Smooth muscle cell (in vitro differentiated cells): ENCODE data around the gene CFAP20. TPM values are rescaled to one million over a fixed set of nuclear protein-coding genes. Genes with fewer than 3 reads are reported as not detected.

Experiments used
- DNase-seq: peaks from one replicate; lab custom pipeline; 2025; ENCODE audit not compliant: unreplicated experiment; lab: John Stamatoyannopoulos, UW
- H2AFZ ChIP-seq: fragments of 200-600 bp; sonication (generic); 2 replicates; pipeline ENCODE4 v1.6.0; 2016; ENCODE audit warnings: antibody characterized with exemption, low read depth, mild to moderate bottlenecking
- H3F3A ChIP-seq: fragments of 200-600 bp; sonication (generic); 2 replicates; pipeline ENCODE4 v1.6.0; 2017; ENCODE audit warnings: antibody characterized with exemption, low read depth
- H3K27ac ChIP-seq: fragments of 200-600 bp; sonication (generic); 2 replicates; pipeline ENCODE4 v1.5.1; 2016; ENCODE audit warnings: low read depth, mild to moderate bottlenecking
- H3K27me3 ChIP-seq: fragments of 200-600 bp; sonication (generic); 2 replicates; pipeline ENCODE4 v1.6.1; 2016; ENCODE audit warnings: low read depth, mild to moderate bottlenecking
- H3K36me3 ChIP-seq: fragments of 200-600 bp; sonication (generic); 2 replicates; pipeline ENCODE4 v1.5.1; 2016; ENCODE audit warnings: low read depth
- H3K4me1 ChIP-seq: fragments of 200-600 bp; sonication (generic); 2 replicates; pipeline ENCODE4 v1.5.1; 2016; ENCODE audit warnings: low read depth
- H3K4me2 ChIP-seq: fragments of 200-600 bp; sonication (generic); 2 replicates; pipeline ENCODE4 v1.6.0; 2016; ENCODE audit warnings: mild to moderate bottlenecking
- H3K4me3 ChIP-seq: fragments of 200-600 bp; sonication (generic); 2 replicates; pipeline ENCODE4 v1.5.1; 2016; ENCODE audit warnings: mild to moderate bottlenecking
- H3K79me2 ChIP-seq: fragments of 200-600 bp; sonication (generic); 2 replicates; pipeline ENCODE4 v1.6.0; 2016; ENCODE audit warnings: low read depth, mild to moderate bottlenecking
- H3K9ac ChIP-seq: fragments of 200-600 bp; sonication (generic); 2 replicates; pipeline ENCODE4 v1.6.0; 2016; ENCODE audit warnings: low read depth
- H3K9me3 ChIP-seq: fragments of 200-600 bp; sonication (generic); replicated peaks from 2 replicates; pipeline ENCODE4 v1.5.1; 2016; ENCODE audit warnings: low read depth
- H4K20me1 ChIP-seq: fragments of 200-600 bp; sonication (generic); 2 replicates; pipeline ENCODE4 v1.6.0; 2016; ENCODE audit warnings: low read depth
- WGBS: methylation state at CpG from one replicate; pipeline ENCODE4 v1.1.7; 2016; ENCODE audit warnings: low lambda C conversion rate; 5-methylcytosine and 5-hydroxymethylcytosine counted together
- polyA plus RNA-seq: library from polyadenylated mRNA; unstranded; fragments of >200 nt; fragmentation: Nextera tagmentation; extraction: Ambion mirVana; gene quantifications from 2 replicates; pipeline ENCODE4 v1.2.1, GENCODE V29; 2016
- small RNA-seq: library from RNA; depleted of rRNA; stranded (forward); fragments of <200 nt; gene quantifications from one replicate; pipeline ENCODE3, GENCODE V24; 2014
- total RNA-seq: library from RNA; depleted of rRNA; stranded (reverse); fragments of >200 nt; gene quantifications from 2 replicates; pipeline ENCODE4 v1.2.3, GENCODE V29; 2014
- TF ChIP-seq, protein P1 (sequence below): fragments of 200-600 bp; sonication (generic); IDR thresholded peaks from 2 replicates; pipeline ENCODE4 v1.5.1; 2017; ENCODE audit warnings: borderline replicate concordance, mild to moderate bottlenecking, antibody characterized with exemption; ENCODE audit not compliant: insufficient read depth, poor library complexity, severe bottlenecking

CFAP20 gene
- total and polyA plus RNA-seq, 2 experiments from 2014 or later, result 55.1 to 96.1 TPM

DNA sequence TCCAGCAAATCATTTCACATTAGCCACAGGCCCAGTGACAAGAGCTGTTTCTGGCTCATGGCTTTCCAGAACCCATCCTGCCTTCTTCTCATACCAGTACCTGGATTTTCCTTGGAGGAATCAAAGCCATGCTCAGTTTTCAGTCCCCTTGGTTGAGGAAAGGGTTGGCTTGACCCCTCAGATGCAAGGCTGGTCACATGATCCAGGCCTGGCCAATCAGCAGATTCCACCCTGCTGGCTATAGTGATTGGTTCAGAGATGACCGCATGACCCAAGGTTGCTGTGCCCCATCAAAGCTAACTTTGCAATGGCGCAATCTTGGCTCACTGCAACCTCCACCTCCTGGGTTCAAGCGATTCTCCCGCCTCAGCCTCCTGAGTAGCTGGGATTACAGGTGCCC lies 58.6 kb downstream of the CFAP20 start:
- no peak overlapping the region for H3K9ac ChIP-seq
- TF ChIP-seq, protein P1, sequence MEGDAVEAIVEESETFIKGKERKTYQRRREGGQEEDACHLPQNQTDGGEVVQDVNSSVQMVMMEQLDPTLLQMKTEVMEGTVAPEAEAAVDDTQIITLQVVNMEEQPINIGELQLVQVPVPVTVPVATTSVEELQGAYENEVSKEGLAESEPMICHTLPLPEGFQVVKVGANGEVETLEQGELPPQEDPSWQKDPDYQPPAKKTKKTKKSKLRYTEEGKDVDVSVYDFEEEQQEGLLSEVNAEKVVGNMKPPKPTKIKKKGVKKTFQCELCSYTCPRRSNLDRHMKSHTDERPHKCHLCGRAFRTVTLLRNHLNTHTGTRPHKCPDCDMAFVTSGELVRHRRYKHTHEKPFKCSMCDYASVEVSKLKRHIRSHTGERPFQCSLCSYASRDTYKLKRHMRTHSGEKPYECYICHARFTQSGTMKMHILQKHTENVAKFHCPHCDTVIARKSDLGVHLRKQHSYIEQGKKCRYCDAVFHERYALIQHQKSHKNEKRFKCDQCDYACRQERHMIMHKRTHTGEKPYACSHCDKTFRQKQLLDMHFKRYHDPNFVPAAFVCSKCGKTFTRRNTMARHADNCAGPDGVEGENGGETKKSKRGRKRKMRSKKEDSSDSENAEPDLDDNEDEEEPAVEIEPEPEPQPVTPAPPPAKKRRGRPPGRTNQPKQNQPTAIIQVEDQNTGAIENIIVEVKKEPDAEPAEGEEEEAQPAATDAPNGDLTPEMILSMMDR, result no peak
- H3F3A ChIP-seq, result no peaks in the 10 kb centered on the region
- H3K36me3 ChIP-seq, result no peaks in the 10 kb centered on the region
- no peaks in the 10 kb centered on the region for H3K79me2 ChIP-seq
- H3K4me3 ChIP-seq, result no peak overlapping the region
- no peak overlapping the region for H3K27ac ChIP-seq
- H2AFZ ChIP-seq, result no peak overlapping the region
- H3K27me3 ChIP-seq, result no peaks in the 10 kb centered on the region
- no peaks in the 10 kb centered on the region for H3K9me3 ChIP-seq
- WGBS, result 96% methylated on average over 4 of the region's 4 CpGs
- no peak for DNase-seq
- no peaks in the 10 kb centered on the region for H3K4me1 ChIP-seq
- no peak overlapping the region for H3K4me2 ChIP-seq
- H4K20me1 ChIP-seq, result no peaks in the 10 kb centered on the region

Small RNAs within 50 kb of the gene (small RNA-seq; reads per million reads assigned to genes)
- gene RF00019, result not detected

Other genes with a start within 250 kb of the CFAP20 start
- gene CNGB1, start 158.3 kb downstream of the CFAP20 start, total RNA-seq, result not detected in 2 replicates
- gene CNGB1, start 158.3 kb downstream of the CFAP20 start, polyA plus RNA-seq, result not detected in 2 replicates
- 1.0 and 3.1 TPM in 2 replicates for gene ZNF319, start 128.7 kb downstream of the CFAP20 start, total RNA-seq
- 4.0 and 5.0 TPM in 2 replicates for gene ZNF319, start 128.7 kb downstream of the CFAP20 start, polyA plus RNA-seq
- 13.9 and 26.9 TPM in 2 replicates for gene USB1, start 128.0 kb downstream of the CFAP20 start, total RNA-seq
- gene USB1, start 128.0 kb downstream of the CFAP20 start, polyA plus RNA-seq, result 44.1 and 56.6 TPM in 2 replicates
- gene MMP15, start 103.6 kb downstream of the CFAP20 start, total RNA-seq, result 2.3 and 2.5 TPM in 2 replicates
- 4.2 and 5.2 TPM in 2 replicates for gene MMP15, start 103.6 kb downstream of the CFAP20 start, polyA plus RNA-seq
- gene CSNK2A2, start 68.7 kb upstream of the CFAP20 start, total RNA-seq, result 26.3 and 32.3 TPM in 2 replicates
- 16.5 and 21.5 TPM in 2 replicates for gene CSNK2A2, start 68.7 kb upstream of the CFAP20 start, polyA plus RNA-seq
- not detected in 2 replicates for gene PRSS54, start 165.6 kb upstream of the CFAP20 start, total RNA-seq
- not detected in 2 replicates for gene PRSS54, start 165.6 kb upstream of the CFAP20 start, polyA plus RNA-seq